GM06990 (cell line): ENCODE data around the gene CEBPA.

Experiments used
- DNase-seq: peaks from one replicate; pipeline ENCODE4 v3.0.0-alpha.2; 2011; ENCODE audit not compliant: insufficient read length; ENCODE audit errors: extremely low read depth
- H3K27me3 ChIP-seq: replicated peaks from 2 replicates; pipeline ENCODE4 v1.6.0; 2011; ENCODE audit warnings: low read length; ENCODE audit not compliant: control insufficient read depth, insufficient read depth
- H3K36me3 ChIP-seq: 2 replicates; pipeline ENCODE4 v1.5.1; 2011; ENCODE audit warnings: low read length; ENCODE audit not compliant: control insufficient read depth, insufficient read depth
- H3K4me3 ChIP-seq: replicated peaks from 2 replicates; pipeline ENCODE4 v1.5.1; 2011; ENCODE audit warnings: low read depth, mild to moderate bottlenecking, control low read depth, low read length
- TF ChIP-seq, protein P1 (sequence below): IDR thresholded peaks from 2 replicates; pipeline ENCODE4 v1.5.1; 2011; ENCODE audit warnings: low read length, control low read depth, mild to moderate bottlenecking, inconsistent platforms; ENCODE audit not compliant: insufficient read depth, poor library complexity, severe bottlenecking

The CEBPA gene

DNA sequence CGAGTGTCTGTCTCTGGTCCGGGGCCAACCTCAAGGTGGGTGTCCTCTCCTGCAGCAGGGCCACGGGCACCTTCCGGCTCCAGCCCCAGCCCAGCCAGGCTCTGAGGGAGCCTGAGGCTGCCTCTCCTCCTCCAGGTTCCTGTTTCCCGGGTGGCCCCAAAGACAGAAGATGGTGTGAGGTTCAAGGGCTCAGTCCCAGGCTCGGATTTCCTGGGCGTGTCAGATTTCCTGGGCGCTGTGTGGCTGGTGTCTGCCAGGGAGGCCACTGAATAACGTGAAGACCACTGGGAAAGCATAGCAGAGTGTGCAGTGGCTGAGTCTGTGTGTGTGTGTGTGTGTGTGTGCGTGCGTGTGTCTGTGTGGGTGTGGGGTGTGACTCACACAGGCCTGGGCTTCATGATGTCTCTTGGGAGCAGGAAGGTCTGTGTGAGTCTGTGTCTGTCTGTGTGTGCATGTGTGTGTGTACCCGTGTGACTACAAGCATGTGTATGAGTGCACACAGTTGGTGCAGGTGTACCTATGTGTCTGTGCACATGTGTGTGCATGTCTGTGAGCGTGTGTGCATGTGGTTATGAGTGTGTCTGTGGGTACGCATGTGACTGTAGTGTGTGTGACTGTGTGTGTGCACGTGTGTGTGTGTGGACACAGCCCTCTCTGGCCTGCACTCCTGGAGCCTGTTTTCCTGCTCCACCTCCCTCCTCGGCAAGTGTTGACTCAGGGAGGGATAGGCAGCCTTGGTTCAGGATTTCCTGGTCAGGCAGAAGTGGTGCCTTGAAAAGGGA lies 28.3 kb downstream of the CEBPA start:
- no peak for DNase-seq

DNA sequence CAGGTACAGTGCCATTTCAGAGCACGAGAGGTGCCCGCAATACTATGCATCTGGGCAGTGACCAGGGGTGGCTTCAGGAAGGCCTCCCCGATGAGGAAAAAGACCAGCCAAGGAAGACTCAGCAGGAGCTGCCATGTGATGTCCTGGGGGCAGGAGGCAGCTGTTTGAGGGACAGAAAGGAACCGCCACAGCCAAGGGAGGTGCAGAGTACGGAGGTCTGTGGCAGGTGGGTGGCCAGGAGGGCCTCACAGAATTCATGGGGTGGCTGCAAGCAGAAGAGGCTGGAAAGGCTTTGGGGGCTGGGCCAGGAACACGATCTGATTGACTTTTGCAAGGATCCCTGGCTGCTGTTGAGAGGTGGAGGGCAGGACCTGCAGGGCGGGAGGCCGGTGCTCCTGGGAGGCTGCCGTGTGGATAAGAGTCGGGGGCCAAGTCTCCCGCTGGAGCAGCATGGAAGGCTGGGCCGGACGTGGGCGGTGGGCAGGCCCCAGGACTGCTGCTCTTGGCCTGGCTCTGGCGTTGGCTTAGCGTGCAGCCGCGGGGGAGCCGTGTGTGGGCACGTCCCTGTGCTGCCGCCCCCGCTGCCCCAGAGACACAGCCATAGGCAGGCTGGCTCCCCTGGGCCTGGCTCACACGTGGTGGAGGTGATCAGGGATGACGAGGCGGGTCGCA lies 29.1 kb downstream of the CEBPA start:
- DNase-seq = no peak
- TF ChIP-seq, protein P1, sequence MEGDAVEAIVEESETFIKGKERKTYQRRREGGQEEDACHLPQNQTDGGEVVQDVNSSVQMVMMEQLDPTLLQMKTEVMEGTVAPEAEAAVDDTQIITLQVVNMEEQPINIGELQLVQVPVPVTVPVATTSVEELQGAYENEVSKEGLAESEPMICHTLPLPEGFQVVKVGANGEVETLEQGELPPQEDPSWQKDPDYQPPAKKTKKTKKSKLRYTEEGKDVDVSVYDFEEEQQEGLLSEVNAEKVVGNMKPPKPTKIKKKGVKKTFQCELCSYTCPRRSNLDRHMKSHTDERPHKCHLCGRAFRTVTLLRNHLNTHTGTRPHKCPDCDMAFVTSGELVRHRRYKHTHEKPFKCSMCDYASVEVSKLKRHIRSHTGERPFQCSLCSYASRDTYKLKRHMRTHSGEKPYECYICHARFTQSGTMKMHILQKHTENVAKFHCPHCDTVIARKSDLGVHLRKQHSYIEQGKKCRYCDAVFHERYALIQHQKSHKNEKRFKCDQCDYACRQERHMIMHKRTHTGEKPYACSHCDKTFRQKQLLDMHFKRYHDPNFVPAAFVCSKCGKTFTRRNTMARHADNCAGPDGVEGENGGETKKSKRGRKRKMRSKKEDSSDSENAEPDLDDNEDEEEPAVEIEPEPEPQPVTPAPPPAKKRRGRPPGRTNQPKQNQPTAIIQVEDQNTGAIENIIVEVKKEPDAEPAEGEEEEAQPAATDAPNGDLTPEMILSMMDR = no peak
- H3K4me3 ChIP-seq = no peak overlapping the region
- no peaks in the 10 kb centered on the region for H3K27me3 ChIP-seq
- H3K36me3 ChIP-seq = no peaks in the 10 kb centered on the region

More for the DNA sequence above, 28.3 kb downstream of the CEBPA start:
- Histone ChIP-seq H3K36me3 (no peaks in the 10 kb centered on the region), H3K27me3 (no peaks in the 10 kb centered on the region), H3K4me3 (no peak overlapping the region)
- TF ChIP-seq, protein P1 = no peak

DNA sequence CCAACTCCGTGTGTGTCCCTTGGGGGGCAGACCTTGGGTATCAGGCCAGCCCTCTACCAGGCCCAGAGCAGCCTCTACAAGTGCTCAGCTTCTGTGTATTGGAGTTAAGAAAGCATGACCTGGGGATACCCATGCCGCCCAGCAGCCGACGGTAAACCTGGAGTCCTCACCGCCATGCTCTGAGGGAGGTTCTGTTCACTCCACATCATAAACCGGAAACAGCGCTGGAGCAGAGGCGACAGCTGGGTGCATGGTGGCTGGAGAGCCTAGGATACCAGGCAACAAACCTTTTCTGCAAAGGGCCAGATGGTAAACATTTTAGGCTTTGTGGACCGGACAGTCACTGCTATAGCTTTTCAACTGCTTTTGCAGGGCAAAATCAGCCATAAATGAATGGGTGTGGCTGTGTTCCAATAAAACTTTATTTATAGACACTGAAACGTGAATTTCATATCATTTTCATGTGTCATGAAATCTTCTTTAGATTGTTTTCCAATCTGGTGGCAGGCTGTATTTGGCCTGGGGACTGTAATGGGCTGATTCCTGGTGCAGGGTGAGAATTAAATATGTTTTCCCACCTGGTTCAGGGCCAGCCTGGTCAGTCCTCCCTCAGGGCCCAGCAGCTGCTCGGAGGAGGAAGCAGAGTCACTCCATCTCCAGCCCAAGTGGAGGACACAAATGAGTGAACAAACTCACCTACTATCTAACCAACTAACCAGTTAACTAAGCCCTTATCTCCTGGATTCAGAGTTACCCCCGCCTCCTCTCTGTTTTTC lies 30.9 kb downstream of the CEBPA start:
- Histone ChIP-seq H3K36me3 (no peaks in the 10 kb centered on the region), H3K27me3 (no peaks in the 10 kb centered on the region), H3K4me3 (no peak overlapping the region)
- TF ChIP-seq, protein P1 = no peak
- no peak for DNase-seq

DNA sequence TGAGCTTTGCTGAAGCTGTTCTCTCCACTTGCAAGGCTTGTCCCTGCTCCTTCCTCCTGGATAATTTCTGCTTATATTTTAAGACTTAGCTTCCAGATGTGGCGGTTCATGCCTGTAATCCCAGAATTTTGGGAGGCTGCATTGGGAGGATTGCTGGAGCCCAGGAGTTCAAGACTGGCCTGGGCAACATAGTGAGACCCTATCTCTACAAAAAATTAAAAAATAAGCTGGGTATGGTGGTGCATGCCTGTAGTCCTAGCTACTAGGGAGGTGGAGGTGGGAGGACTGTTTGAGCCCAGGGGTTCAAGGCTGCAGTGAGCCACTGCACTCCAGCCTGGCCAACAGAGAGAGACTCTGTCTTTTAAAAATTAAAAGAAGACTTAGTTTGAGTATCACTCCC lies 31.6 kb downstream of the CEBPA start:
- DNase-seq = no peak
- no peaks in the 10 kb centered on the region for H3K36me3 ChIP-seq
- no peaks in the 10 kb centered on the region for H3K27me3 ChIP-seq
- H3K4me3 ChIP-seq = no peak overlapping the region
- TF ChIP-seq, protein P1 = no peak

DNA sequence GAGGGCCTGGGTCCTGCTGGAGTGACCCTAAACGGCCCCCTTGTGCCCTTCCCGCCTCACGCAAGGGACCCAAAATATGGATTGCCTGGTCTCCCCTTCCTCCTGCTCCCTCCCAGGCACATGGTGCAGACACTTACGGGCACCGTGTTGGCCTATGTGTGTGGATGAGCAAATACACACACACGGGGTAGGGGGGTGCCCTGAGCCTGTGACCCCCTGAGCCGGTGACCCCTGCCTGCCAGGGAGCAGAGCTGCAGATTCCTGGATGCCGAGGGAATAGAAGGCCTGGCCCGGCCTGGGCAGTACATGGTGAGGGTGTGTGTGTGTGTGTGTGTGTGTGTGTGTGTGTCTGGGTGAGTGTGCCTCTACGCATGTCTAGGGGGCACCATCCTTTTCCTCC lies 33.3 kb downstream of the CEBPA start:
- TF ChIP-seq, protein P1 = no peak
- H3K27me3 ChIP-seq = no peaks in the 10 kb centered on the region
- DNase-seq = no peak
- no peaks in the 10 kb centered on the region for H3K36me3 ChIP-seq
- H3K4me3 ChIP-seq = no peak overlapping the region
